H1 (cell line): Measurements from ENCODE around the gene GALNT17. TPM values are rescaled to one million over a fixed set of nuclear protein-coding genes. Genes with fewer than 3 reads are reported as not detected.

Experiments used
- CTCF ChIA-PET: fragments of 300-600 bp; sonication (Branson Sonifier 250); formaldehyde crosslinking; loops from one replicate; lab custom pipeline; 2021; ENCODE audit not compliant: partially characterized antibody; lab: Charles Lee
- POLR2A ChIA-PET: fragments of 300-600 bp; sonication (Branson Sonifier 250); formaldehyde crosslinking; loops from one replicate; lab custom pipeline; 2021; ENCODE audit warnings: inconsistent platforms; ENCODE audit not compliant: partially characterized antibody; lab: Charles Lee
- DNase-seq, 2 experiments: peaks; one replicate each; pipeline versions ENCODE4 v3.0.0 to v3.0.0-alpha.2; 2010 to 2022; ENCODE audit warnings: low spot score in 2 of 2, low read depth in 1 of 2, mixed read lengths in 1 of 2
- FAIRE-seq: peaks from 2 replicates; lab custom pipeline; 2011; peaks lifted over from hg19 to GRCh38; lab: Jason Lieb, UNC
- H2AFZ ChIP-seq: 2 replicates; pipeline ENCODE4 v1.8.1; 2012; ENCODE audit warnings: low read length, inconsistent platforms
- H2AK5ac ChIP-seq: 2 replicates; pipeline ENCODE4 v1.6.1; 2013; ENCODE audit warnings: low read depth, low read length
- H2BK120ac ChIP-seq: replicated peaks from 2 replicates; pipeline ENCODE3; 2013; ENCODE audit warnings: low read depth, low read length, inconsistent platforms
- H2BK12ac ChIP-seq: 2 replicates; pipeline ENCODE4 v1.6.1; 2013; ENCODE audit warnings: low read depth, low read length
- H2BK15ac ChIP-seq: 2 replicates; pipeline ENCODE4 v1.6.1; 2013; ENCODE audit warnings: low read length
- H2BK20ac ChIP-seq: 2 replicates; pipeline ENCODE4 v1.6.1; 2013; ENCODE audit warnings: low read length
- H2BK5ac ChIP-seq: 2 replicates; pipeline ENCODE4 v1.6.1; 2013; ENCODE audit warnings: low read depth, low read length
- H3K14ac ChIP-seq: 2 replicates; pipeline ENCODE4 v1.6.1; 2013; ENCODE audit warnings: inconsistent platforms; ENCODE audit not compliant: insufficient read length
- H3K18ac ChIP-seq: 2 replicates; pipeline ENCODE4 v1.6.1; 2013; ENCODE audit warnings: low read length; ENCODE audit errors: extremely low read depth
- H3K23ac ChIP-seq: 2 replicates; pipeline ENCODE4 v1.6.1; 2013; ENCODE audit warnings: inconsistent platforms; ENCODE audit not compliant: insufficient read length
- H3K23me2 ChIP-seq: 2 replicates; pipeline ENCODE4 v1.6.1; 2013; ENCODE audit warnings: low read depth, low read length
- H3K27ac ChIP-seq: 2 replicates; pipeline ENCODE4 v1.6.1; 2011; ENCODE audit warnings: low read depth, low read length, inconsistent platforms
- H3K27me3 ChIP-seq, 4 experiments: replicated peaks in 1 of 4; 1 replicate in 1 of 4; 2 replicates in 3 of 4; pipeline versions ENCODE4 v1.6.1 to v1.8.1; 2011 to 2013; ENCODE audit warnings: low read length in 3 of 4, mild to moderate bottlenecking in 3 of 4, inconsistent platforms in 2 of 4, mixed read lengths in 2 of 4, moderate library complexity in 1 of 4; ENCODE audit not compliant: control insufficient read depth in 3 of 4, insufficient read depth in 3 of 4; ENCODE audit errors: extremely low read depth in 1 of 4
- H3K36me3 ChIP-seq, 4 experiments: 2 replicates each; pipeline versions ENCODE4 v1.6.1 to v1.8.1; 2011 to 2013; ENCODE audit warnings: mild to moderate bottlenecking in 4 of 4, low read length in 3 of 4, moderate library complexity in 2 of 4, control low read depth in 1 of 4, inconsistent platforms in 1 of 4; ENCODE audit not compliant: insufficient read depth in 4 of 4, control insufficient read depth in 2 of 4
- H3K4ac ChIP-seq: replicated peaks from 2 replicates; pipeline ENCODE3; 2013; ENCODE audit warnings: low read length, low read depth, mixed read lengths, inconsistent platforms; ENCODE audit not compliant: insufficient read length
- H3K4me1 ChIP-seq, 4 experiments: replicated peaks in 1 of 4; 1 replicate in 1 of 4; 2 replicates in 3 of 4; pipeline versions ENCODE4 v1.6.1 to v1.8.1; 2011 to 2013; ENCODE audit warnings: low read length in 3 of 4, inconsistent platforms in 2 of 4, mixed read lengths in 1 of 4; ENCODE audit not compliant: insufficient read depth in 4 of 4, control insufficient read depth in 3 of 4
- H3K4me2 ChIP-seq, 2 experiments: 2 replicates each; pipeline versions ENCODE4 v1.6.1 to v1.8.1; 2011 to 2013; ENCODE audit warnings: low read depth in 2 of 2, low read length in 2 of 2, control low read depth in 1 of 2, inconsistent platforms in 1 of 2, mild to moderate bottlenecking in 1 of 2; ENCODE audit not compliant: insufficient read depth in 1 of 2
- H3K4me3 ChIP-seq, 4 experiments: fragments of 200-600, 300-600 bp in 1 of 4; sonication (generic), shearing (Covaris generic), sonication (Bioruptor Twin) in 1 of 4; 2 replicates each; pipeline versions ENCODE4 v1.5.1 to v1.8.1; 2011 to 2016; ENCODE audit warnings: low read length in 4 of 4, low read depth in 3 of 4, control low read depth in 2 of 4, inconsistent platforms in 2 of 4, mild to moderate bottlenecking in 2 of 4, mixed read lengths in 1 of 4, moderate library complexity in 1 of 4; ENCODE audit not compliant: insufficient read depth in 2 of 4; ENCODE audit errors: extremely low read depth in 1 of 4
- H3K56ac ChIP-seq: replicated peaks from 2 replicates; pipeline ENCODE3; 2013; ENCODE audit warnings: low read depth, mild to moderate bottlenecking, mixed read lengths, low read length, inconsistent platforms; ENCODE audit not compliant: insufficient read length
- H3K79me1 ChIP-seq: 2 replicates; pipeline ENCODE4 v1.6.1; 2013; ENCODE audit warnings: low read depth, low read length, control low read depth
- H3K79me2 ChIP-seq, 2 experiments: 2 replicates each; pipeline versions ENCODE4 v1.6.1 to v1.8.1; 2012 to 2013; ENCODE audit warnings: low read length in 2 of 2, mild to moderate bottlenecking in 2 of 2, inconsistent platforms in 1 of 2; ENCODE audit not compliant: insufficient read depth in 2 of 2, control insufficient read depth in 1 of 2
- H3K9ac ChIP-seq, 4 experiments: replicated peaks in 1 of 4; 1 replicate in 1 of 4; 2 replicates in 3 of 4; pipeline versions ENCODE4 v1.6.1 to v1.8.1; 2011 to 2013; ENCODE audit warnings: low read depth in 3 of 4, low read length in 3 of 4, control low read depth in 2 of 4, mild to moderate bottlenecking in 2 of 4, moderate library complexity in 2 of 4, inconsistent platforms in 1 of 4; ENCODE audit errors: extremely low read depth in 1 of 4
- H3K9me3 ChIP-seq, 2 experiments: 2 replicates each; pipeline versions ENCODE4 v1.6.1 to v1.8.1; 2012 to 2013; ENCODE audit warnings: mild to moderate bottlenecking in 2 of 2, moderate library complexity in 2 of 2, control low read depth in 1 of 2, inconsistent platforms in 1 of 2, low read depth in 1 of 2, low read length in 1 of 2, mixed read lengths in 1 of 2; ENCODE audit not compliant: insufficient read depth in 2 of 2
- H4K20me1 ChIP-seq, 2 experiments: replicated peaks in 1 of 2; 2 replicates each; pipeline versions ENCODE3 to v1.8.1; 2011 to 2013; ENCODE audit warnings: inconsistent platforms in 2 of 2, low read length in 2 of 2, mild to moderate bottlenecking in 1 of 2; ENCODE audit not compliant: insufficient read depth in 2 of 2, control insufficient read depth in 1 of 2
- H4K5ac ChIP-seq: 2 replicates; pipeline ENCODE4 v1.6.1; 2013; ENCODE audit warnings: low read length, low read depth, mixed read lengths, inconsistent platforms; ENCODE audit not compliant: insufficient read length
- H4K8ac ChIP-seq: 2 replicates; pipeline ENCODE4 v1.8.0; 2013; ENCODE audit warnings: mild to moderate bottlenecking, moderate library complexity, low read length, inconsistent platforms; ENCODE audit not compliant: insufficient read depth; ENCODE audit errors: extremely low read depth
- H4K91ac ChIP-seq: replicated peaks from 2 replicates; pipeline ENCODE3; 2013; ENCODE audit warnings: low read length, mixed read lengths, inconsistent platforms; ENCODE audit not compliant: insufficient read length
- BACH1 ChIP-seq: IDR thresholded peaks from 2 replicates; pipeline ENCODE4 v1.6.1; 2012; ENCODE audit warnings: low read length, improper control_type of control experiment
- BCL11A ChIP-seq, 2 experiments: IDR thresholded peaks; one replicate each; pipeline ENCODE4 v1.6.1; 2011; ENCODE audit warnings: low read depth in 2 of 2, low read length in 2 of 2, mild to moderate bottlenecking in 2 of 2
- CHD1 ChIP-seq: IDR thresholded peaks from 2 replicates; pipeline ENCODE4 v1.6.1; 2012; ENCODE audit warnings: low read depth, low read length, improper control_type of control experiment
- CTBP2 ChIP-seq: IDR thresholded peaks from 2 replicates; pipeline ENCODE4 v1.7.0; 2011; ENCODE audit warnings: borderline replicate concordance, mild to moderate bottlenecking, moderate library complexity, mixed read lengths, low read length; ENCODE audit not compliant: insufficient read depth, insufficient read length
- KDM4A ChIP-seq: IDR thresholded peaks from one replicate; pipeline ENCODE4 v1.7.1; 2012; ENCODE audit warnings: low read depth, mild to moderate bottlenecking, moderate library complexity, low read length, inconsistent platforms; ENCODE audit not compliant: severe bottlenecking
- MAX ChIP-seq: IDR thresholded peaks from 2 replicates; pipeline ENCODE4 v1.6.1; 2012; ENCODE audit warnings: inconsistent platforms
- PHF8 ChIP-seq: fragments of 200-600 bp; sonication (generic); conservative IDR thresholded peaks from 2 replicates; pipeline ENCODE4 v1.7.1; 2012; ENCODE audit warnings: low read depth, mild to moderate bottlenecking, inconsistent platforms, low read length, moderate library complexity
- POLR2A ChIP-seq, 2 experiments: IDR thresholded peaks; 1 replicate in 1 of 2; 2 replicates in 1 of 2; pipeline ENCODE4 v1.6.1; 2011; ENCODE audit warnings: low read depth in 2 of 2, low read length in 2 of 2, mild to moderate bottlenecking in 2 of 2; ENCODE audit errors: control extremely low read depth in 1 of 2
- POLR2AphosphoS5 ChIP-seq: IDR thresholded peaks from 2 replicates; pipeline ENCODE4 v1.6.1; 2011; ENCODE audit warnings: low read depth, low read length
- RAD21 ChIP-seq, 2 experiments: IDR thresholded peaks in 1 of 2; conservative IDR thresholded peaks in 1 of 2; 2 replicates each; pipeline ENCODE4 v1.6.1; 2011; ENCODE audit warnings: low read depth in 2 of 2, low read length in 2 of 2, improper control_type of control experiment in 1 of 2, inconsistent platforms in 1 of 2, mild to moderate bottlenecking in 1 of 2, moderate library complexity in 1 of 2
- RFX5 ChIP-seq: IDR thresholded peaks from 2 replicates; pipeline ENCODE4 v1.6.1; 2011; ENCODE audit warnings: low read depth, low read length, improper control_type of control experiment, borderline replicate concordance
- RXRA ChIP-seq: IDR thresholded peaks from 2 replicates; pipeline ENCODE4 v1.6.1; 2011; ENCODE audit warnings: low read depth, mild to moderate bottlenecking, low read length, moderate library complexity; ENCODE audit not compliant: insufficient read depth
- SUZ12 ChIP-seq: fragments of 200-600 bp; sonication (generic); IDR thresholded peaks from 2 replicates; pipeline ENCODE4 v1.6.1; 2012; ENCODE audit warnings: mild to moderate bottlenecking, inconsistent platforms, low read length, moderate library complexity, mixed read lengths
- TAF1 ChIP-seq: IDR thresholded peaks from 2 replicates; pipeline ENCODE4 v1.6.1; 2011; ENCODE audit warnings: mild to moderate bottlenecking, low read depth, low read length
- TCF12 ChIP-seq: IDR thresholded peaks from 2 replicates; pipeline ENCODE4 v1.6.1; 2011; ENCODE audit warnings: low read depth, mild to moderate bottlenecking, low read length
- WGBS, 2 experiments: shearing (Covaris generic) in 1 of 2; methylation state at CpG; one replicate each; pipeline versions ENCODE4 v1.1.6 to v1.1.7; 2013 to 2015; ENCODE audit warnings: low lambda C conversion rate in 2 of 2, mixed read lengths in 2 of 2, inconsistent platforms in 1 of 2, low coverage in 1 of 2, missing lambda C conversion rate in 1 of 2; ENCODE audit not compliant: insufficient replicate concordance in 2 of 2, insufficient coverage in 1 of 2, insufficient read length in 1 of 2; ENCODE audit errors: extremely low coverage in 1 of 2, missing lambda C conversion rate in 1 of 2; 5-methylcytosine and 5-hydroxymethylcytosine counted together
- polyA plus RNA-seq, 7 experiments: library from polyadenylated mRNA; depleted of rRNA in 3 of 7; stranded (reverse) in 5 of 7; unstranded in 2 of 7; fragments of >200 nt in 5 of 7; fragments of 200-250 nt in 2 of 7; gene quantifications; 1 replicate in 5 of 7; 2 replicates in 1 of 7; 4 replicates in 1 of 7; pipeline versions ENCODE4 v1.2.1 to v1.2.3, GENCODE V29; 2011 to 2013; ENCODE audit warnings: missing spikeins in 2 of 7, mixed read lengths in 2 of 7
- total RNA-seq: library from RNA; stranded (reverse); fragmentation: NEBNext Ultra II Directional; extraction: Animal tissue kit (Norgen Biotek cat#: 25700); gene quantifications from 2 replicates; pipeline ENCODE4 v1.2.1, GENCODE V29; 2021

Gene GALNT17
- total and polyA plus RNA-seq, 2 of the 8 experiments (the other 6 are each of a cell fraction or from before 2014, with no cell fraction given), result 37.7 to 47.0 TPM

- H3K79me2 ChIP-seq, result no peaks in the 10 kb centered on the region
- H2BK15ac ChIP-seq, result no peak overlapping the region
- H3K4ac ChIP-seq, result no peak overlapping the region
- H3K23ac ChIP-seq, result no peak overlapping the region
- no peak overlapping the region for H3K27ac ChIP-seq
- no peak overlapping the region for H2BK12ac ChIP-seq
- no peak overlapping the region for H3K56ac ChIP-seq
- no peak overlapping the region for H2AK5ac ChIP-seq
- DNase-seq (no peak), FAIRE-seq (no peak)
- peaks cover 0 to 4% of the 10 kb centered on the region in 2 experiments; a peak in 1 of 4 replicates for H3K9me3 ChIP-seq
- no peak overlapping the region for H2BK120ac ChIP-seq
- H3K9ac ChIP-seq, result no peak overlapping the region
- H2BK5ac ChIP-seq, result no peak overlapping the region
- H4K5ac ChIP-seq, result no peak overlapping the region
- no peak overlapping the region for H3K4me3 ChIP-seq
- H3K4me2 ChIP-seq, result no peak overlapping the region
- H3K23me2 ChIP-seq, result no peaks in the 10 kb centered on the region; the same call in 1 of the 2 replicates
- peaks cover 0 to 11% (median 0%) of the 10 kb centered on the region in 4 experiments; a peak in 3 of 8 replicates for H3K36me3 ChIP-seq
- H2AFZ ChIP-seq, result no peak overlapping the region
- H3K79me1 ChIP-seq, result no peaks in the 10 kb centered on the region
- H4K8ac ChIP-seq, result no peak overlapping the region
- no peak overlapping the region for H4K91ac ChIP-seq
- H3K4me1 ChIP-seq, result no peaks in the 10 kb centered on the region
- H3K27me3 ChIP-seq, result no peaks in the 10 kb centered on the region
- ChIA-PET CTCF (no interaction called here), POLR2A (no interaction called here)
- H3K18ac ChIP-seq, result no peak overlapping the region
- no peak overlapping the region for H3K14ac ChIP-seq
- WGBS, 2 experiments, result 99% methylated on average over 7 of the region's 7 CpGs; no CpG with 5 or more reads in 1 of the 2 experiments
- H4K20me1 ChIP-seq, result no peaks in the 10 kb centered on the region
- no peak overlapping the region for H2BK20ac ChIP-seq
- TF ChIP-seq POLR2AphosphoS5, result no peak
- TF ChIP-seq KDM4A, result no peak
- TF ChIP-seq CHD1, result no peak
- TF ChIP-seq RXRA, result no peak
- TF ChIP-seq MAX, result no peak
- TF ChIP-seq POLR2A (IDR thresholded peaks at IDR 0.05; ENCODE audit: control extremely low read depth in 1 of 2, low read depth in 2 of 2, low read length in 2 of 2), result no peak
- no peak for TF ChIP-seq BACH1
- no peak for TF ChIP-seq TAF1
- TF ChIP-seq CTBP2, result no peak
- no peak for TF ChIP-seq BCL11A (IDR thresholded peaks at IDR 0.05; ENCODE audit: low read depth in 2 of 2, low read length in 2 of 2)
- no peak for TF ChIP-seq RAD21 (IDR thresholded peaks at IDR 0.05 in 1 of 2, conservative IDR thresholded peaks at IDR 0.05 in 1 of 2; ENCODE audit: low read depth in 2 of 2, low read length in 2 of 2)
- no peak for TF ChIP-seq PHF8
- no peak for TF ChIP-seq SUZ12
- TF ChIP-seq RFX5, result no peak
- no peak for TF ChIP-seq TCF12
Measured at GRCh38 chr7:71526106-71526505, 394.2 kb downstream of the GALNT17 start.
